NCI-H1092 (cell line): ENCODE results near the gene MAPKAP1.

Experiments used
- DNase-seq: peaks from one replicate; lab custom pipeline; 2025; lab: John Stamatoyannopoulos, UW

MAPKAP1 gene

DNA sequence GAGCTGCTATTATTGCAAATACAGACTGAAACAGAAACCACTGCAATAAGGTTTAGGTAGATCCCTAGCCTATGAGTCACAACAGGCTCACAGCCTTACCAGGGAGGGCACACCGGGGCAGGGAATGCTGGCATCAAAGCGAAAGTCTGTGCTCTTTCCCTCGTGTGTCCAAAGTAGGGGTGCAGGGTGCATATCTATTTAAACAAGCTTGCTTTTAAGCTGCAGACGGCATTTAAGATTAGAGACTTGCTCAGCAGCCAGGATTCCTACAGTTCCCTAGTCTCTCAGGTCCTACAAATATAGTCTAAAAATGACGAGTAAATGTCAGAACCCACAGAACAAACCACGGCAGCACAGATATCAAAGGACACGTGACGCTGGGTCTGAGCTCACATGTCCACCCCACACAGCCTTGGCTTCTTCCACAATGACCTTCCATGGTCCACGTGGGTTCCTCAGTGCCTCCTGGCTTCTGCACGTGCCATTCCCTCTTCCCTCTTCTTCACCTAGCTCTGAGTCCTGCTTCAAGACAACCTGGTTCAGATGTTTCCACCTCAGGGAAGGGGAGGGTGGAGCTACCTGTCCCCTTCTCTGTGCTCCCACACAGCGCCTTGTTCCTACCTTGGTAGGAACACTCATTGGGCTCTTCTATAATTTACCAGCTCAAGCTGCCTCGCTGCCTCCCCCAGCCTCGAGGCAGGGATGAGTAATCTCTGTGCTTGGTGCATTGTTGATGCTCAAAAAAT lies 193.2 kb downstream of the MAPKAP1 start:
- DNase-seq: no peak

DNA sequence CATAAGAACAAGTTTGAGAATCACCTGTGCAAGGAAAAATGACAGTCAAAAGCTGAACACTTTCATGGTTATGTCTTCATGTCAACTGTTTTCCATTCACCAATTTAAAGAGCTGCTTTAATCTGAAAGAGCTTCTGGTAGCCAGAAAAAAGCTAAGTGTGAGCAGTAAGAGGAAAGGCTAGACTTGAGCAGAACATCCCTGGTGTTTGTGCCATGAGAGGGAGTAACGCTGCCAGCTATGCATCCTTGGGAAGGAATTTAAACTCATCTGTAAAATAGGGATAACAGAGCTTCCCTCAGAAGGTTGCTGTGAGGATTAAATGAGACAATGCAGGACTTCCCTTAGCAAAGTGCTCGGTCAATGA lies 193.7 kb downstream of the MAPKAP1 start:
- no peak for DNase-seq

DNA sequence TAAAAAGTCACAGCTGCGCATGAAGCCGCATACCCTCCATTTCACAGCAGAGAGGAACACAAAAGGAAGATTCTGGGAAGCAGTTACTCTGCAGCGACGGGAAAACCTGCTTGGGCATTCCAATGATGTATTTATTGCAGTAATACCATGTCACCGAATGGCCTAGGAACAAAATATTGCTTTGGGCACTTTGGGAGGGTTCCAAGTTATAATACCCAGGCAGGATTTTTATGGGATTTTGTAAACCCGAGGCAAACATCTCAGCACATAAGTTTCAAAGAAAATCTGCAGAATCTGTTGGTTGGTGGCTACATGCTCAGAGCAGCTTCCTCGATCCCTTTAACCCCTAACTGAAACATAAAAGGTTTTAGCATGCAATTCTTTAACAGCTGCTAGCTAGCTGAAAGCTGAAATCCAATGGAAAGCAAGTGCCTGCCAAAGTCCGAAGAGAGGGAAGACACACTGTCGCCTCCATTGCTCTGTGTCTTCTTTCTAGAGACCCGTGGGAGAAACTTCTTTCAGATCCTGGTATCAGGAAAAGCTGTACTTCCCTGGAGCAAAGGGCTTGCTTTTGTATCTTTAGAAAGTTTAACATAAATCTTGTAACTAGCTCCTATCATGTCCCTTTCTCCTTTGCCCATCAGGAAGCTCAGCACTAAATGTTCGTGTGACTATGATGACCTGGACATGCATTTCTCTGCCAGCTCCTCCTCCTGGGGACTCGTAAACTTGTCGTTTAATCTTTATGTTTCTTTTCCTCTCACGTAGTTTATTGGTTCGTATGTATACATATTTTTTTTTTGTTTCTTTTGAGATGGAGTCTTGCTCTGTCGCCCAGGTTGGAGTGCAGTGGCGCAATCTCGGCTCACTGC lies 195.0 kb downstream of the MAPKAP1 start:
- DNase-seq: no peak

DNA sequence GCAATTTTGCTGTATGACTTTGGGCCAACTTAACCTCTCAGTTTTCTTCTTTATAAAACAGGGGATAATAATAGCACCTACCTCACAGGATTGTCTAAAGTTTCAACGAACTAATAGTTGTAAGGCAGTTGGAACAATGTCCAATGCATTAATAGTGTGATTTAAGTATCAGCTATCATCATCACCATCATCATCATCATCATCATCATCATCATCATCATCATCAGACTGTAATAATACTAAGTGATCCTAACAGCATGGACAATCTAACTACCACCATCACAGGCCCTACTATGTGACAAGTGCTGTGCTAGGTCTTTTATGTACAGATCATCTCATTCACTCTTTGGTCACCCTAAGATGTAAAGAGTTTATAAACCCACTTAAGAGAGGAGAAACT lies 196.0 kb downstream of the MAPKAP1 start:
- DNase-seq: no peak

DNA sequence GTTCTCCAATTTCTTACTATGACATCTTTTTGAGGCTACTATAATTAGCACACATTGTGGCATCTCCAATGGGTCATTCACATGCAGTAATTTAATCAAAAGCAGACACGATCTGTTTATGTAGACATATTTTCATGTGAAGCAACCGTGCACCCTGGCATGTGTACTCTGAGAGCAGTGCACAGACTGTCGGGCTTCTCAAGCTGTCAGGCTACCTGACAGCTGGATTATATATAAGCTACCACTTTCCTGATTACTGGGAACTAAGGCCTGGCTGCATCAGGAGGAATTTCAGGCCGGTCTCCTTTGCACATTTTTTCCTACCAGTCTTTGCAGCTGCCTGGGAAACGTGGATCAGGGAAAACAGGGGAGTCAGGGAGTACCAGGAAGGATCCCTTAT lies 197.5 kb downstream of the MAPKAP1 start:
- DNase-seq: no peak

DNA sequence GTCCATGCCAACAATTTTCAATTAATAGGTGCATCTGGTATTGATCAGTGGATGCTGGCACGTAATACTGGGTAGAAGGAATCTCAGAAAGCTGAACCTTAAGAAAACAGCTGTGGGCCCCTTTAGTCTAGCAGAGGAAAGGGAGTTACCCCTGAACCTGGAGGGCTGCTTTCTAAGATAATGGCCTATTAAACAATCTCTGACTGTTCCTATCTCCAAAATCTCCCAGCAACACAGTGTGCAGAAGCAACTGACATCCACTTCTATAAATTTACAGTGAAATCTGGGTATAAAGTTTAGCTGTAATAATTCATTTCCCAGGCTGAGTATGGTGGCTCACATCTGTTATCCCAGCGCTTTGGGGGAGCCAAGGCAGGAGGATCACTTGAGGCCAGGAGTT lies 198.8 kb downstream of the MAPKAP1 start:
- no peak for DNase-seq

DNA sequence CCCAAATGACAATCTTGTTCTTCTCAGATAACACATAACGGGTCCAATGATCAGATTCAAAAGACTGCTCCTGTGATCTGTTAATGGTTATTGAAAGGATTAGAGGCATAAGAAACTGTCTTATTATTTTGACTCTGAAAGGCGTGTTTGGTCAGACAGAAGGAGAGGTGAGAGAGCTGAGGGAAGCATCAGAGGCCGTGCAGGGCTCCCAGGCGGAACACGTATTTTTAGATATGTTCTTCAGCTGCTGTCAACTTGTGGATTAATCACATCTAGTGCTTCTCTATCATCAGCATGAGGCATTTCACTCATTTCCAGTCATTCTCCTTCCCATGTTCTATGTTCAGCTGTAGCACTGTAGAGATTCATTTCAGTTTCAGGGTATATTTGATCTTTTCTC lies 199.8 kb downstream of the MAPKAP1 start:
- no peak for DNase-seq

DNA sequence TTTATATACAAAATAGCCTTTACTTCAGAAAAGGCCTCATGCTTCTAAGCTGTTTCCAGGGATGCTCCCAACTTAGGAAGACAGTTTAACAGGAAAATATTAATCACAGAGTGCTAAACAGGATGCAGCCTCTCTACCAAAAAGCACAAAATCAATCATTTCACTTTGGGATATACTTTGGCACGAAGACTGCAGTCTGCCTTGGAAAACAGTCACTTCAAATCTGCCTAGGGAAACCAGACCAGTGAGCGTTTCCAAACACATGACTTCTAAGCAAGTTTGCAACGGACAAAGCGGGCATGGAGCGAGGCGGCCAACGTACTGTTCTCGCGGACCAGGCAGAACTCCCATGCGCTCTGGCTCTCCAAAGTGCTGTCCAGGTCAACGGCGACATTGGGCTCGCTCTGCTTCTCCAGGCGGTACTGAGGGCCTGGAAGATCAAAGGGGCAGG lies 201.0 kb downstream of the MAPKAP1 start:
- DNase-seq: no peak

DNA sequence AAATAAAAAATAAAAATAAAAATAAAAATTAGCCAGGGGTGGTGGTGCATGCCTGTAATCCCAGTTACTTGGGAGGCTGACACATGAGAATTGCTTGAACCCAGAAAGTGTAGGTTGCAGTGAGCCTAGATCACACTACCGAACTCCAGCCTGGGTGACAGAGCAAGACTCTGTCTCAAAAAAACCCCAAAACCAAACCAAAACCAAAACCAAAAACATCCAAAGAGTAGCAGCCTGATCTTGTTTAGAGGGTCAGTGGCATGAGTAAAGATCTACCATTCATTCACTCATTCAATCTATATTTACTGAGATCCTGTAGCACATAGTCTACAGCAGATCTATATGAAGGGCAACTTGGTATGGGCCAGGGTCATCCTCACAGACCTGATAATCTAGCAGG lies 202.4 kb downstream of the MAPKAP1 start:
- no peak for DNase-seq

DNA sequence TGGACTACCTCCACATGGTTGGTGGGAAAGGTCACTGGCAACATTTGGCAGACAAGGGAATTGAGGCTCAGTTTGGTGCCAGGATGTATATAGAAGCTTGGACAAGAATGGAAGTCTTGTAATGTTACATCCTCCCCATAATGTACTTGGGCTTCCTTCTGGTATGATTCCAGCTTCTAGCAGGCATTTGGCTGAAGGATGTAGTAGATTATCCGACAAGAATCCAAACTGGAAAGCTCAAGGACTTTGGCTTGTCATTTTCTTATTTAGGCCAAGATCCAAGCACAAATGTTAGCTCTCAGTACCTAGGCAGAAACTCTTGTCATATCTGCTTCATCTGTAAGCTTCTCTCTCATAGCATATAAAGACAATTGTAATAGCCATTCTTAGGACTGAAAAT lies 209.1 kb downstream of the MAPKAP1 start:
- no peak for DNase-seq

DNA sequence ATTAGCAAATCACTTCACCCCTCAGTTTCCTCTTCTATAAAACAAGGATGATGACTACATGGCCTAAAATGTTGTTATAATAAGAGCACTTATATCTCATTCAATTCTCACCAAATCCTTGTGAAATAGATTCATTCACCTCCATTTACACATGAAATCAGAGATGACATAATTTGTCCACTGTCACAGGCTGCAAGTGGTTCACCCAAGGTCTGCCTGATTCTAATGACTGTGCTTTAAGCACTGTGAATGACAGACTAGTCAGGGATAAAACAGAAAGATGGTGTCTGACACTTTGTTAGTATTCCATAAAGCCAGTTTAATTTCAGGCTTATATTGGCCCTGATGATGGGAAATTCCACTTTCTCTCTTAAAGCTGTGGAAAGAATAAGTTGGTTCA lies 209.5 kb downstream of the MAPKAP1 start:
- DNase-seq: no peak

DNA sequence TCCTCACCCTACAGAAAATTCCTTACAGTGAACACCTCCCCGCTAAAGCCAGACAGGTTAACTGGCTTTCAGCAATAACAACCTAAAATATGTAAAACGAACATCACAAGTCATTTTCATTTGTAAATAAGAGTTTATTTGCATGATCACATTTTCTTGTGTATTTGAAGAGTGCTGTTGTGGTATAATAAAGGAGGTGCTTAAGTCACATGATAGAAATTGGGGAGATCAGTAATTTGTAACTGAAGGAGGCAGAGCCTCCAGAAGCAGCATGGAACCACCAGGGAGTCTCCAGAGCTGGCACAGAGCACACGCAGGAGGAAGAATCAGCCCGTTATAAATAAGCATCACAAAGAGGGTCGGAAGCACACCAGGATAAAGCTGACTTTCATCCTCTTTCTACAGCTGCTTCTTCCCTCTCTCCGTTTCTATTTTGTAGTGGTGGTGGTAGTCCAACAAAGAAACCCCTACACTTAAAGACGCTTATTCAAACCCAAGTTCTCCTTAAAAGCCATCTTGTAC lies 210.6 kb downstream of the MAPKAP1 start:
- DNase-seq: no peak

DNA sequence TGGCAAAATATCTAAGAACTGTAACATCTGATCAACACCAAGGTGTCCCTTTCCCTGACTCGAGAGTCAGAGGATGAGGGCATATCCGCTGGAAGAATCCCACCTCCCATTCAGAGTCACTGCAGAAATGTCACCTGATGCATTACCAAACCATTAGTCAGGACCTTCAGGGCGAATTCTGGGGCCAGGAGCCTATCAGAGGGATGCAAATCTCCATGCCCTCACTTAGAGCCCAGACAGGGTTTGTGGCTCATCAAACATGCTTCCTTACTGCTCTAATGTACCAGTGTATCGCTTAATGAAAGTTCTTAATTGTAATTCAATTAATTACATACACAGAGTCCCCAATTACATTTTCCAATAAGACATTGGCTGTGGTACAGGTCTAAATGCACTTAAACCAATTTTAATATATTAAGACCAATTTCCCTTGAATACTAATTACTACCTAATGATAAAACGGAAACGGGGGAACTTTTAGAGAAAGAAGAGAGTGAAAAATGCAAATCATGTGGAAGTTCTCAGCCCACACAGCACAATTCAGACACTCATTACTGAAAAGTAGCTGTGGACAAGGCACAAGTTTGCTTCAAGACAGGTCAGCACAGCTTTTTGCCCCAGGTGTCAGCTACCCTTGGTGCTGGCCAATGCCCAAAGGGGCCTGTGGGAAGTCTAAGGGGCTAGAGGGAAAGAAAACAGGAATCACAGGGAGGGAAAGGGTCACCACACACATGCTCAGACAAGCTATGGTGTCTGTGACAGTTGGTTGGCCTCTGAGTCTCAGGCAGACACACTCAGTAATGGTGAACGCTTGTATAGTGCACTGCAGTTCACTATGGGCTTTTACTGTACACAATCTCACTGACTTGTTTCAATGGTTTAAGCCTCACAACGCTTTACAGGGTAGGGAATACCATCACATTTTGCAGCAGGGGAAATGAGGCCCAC lies 211.6 kb downstream of the MAPKAP1 start:
- DNase-seq: no peak

DNA sequence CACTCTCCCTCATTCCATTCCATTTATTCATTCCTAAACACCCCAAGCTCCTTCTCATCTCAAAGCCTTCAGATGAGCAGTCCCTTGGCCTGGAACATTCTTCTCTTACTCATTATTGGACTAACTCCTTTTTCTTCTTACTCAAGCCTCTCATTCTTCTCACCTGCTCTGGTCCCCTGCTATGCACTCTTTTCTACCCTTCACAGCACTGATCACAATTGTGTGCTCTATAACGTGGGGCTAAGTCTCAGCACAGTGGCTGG lies 212.4 kb downstream of the MAPKAP1 start:
- no peak for DNase-seq

DNA sequence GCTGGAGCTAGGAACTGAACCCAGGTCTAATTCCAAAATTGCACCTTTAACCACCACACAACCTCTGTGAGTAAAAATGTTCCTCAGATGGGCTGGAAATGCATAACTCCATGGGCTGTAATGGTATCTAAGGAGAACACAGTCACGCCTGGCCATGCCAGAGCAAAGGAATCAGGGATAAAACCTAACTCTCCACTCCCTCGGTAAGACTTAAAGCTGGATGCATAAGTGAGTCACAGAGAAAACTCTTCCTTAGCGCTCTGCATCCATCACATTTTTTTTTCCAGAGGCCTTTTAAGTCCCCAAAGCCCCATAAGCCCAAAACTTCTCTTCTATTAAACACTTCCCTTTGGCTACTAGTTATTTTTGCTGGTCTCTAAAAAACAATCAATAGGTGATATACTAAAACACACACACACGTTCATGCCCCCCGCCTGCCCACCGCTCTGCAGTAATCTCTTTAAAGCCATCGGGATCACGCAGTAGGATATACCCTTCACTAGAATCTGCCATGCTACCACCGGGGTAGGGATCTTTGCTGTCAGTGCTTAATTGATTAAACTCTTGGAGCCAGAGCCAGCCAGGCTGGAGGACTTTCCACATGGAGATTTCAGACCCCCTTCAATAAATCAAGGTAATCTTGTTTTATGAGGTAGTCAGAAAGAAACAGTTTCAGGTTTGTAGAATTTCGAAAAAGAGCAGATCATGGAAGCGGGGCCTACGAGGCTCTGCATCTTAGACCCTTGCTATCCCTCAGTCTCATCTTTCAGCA lies 212.9 kb downstream of the MAPKAP1 start:
- no peak for DNase-seq

DNA sequence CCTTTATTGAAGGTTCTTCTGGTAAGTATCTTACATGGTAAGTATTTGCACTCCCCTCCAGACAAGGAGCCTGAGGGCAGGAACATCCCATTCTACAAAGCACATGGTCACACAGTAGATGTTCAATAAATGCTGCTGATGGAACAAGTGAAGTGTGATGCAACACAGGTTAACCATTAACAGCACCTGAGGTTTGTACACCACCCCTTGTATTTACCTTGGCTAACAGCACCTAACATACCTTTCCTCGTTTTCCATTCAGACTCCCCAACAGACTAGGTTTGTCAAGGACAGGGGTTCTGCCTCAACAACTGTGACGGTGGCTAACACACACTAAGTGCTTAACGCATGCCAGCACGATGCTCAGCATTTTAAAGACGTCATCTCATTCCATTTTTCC lies 213.6 kb downstream of the MAPKAP1 start:
- no peak for DNase-seq

DNA sequence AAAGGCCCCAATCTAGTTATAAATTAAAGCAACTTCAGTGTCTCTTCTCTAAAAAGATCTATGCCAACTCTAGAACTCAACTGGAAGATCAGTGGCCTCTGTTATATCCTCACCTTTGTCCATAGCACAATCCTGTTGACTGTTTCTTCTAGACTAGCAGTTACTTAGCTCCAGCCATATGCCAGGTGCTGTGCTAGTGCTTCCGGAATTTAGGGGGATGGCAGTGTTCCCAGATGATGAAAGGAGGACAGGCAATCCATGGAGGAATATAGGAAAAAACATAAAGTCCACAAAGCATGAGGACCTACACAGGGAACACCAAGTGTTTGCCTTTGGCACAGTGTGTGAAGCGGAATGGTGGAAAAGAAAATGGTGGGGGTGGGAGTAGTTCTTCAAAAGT lies 214.3 kb downstream of the MAPKAP1 start:
- DNase-seq: peak; percentile 64

DNA sequence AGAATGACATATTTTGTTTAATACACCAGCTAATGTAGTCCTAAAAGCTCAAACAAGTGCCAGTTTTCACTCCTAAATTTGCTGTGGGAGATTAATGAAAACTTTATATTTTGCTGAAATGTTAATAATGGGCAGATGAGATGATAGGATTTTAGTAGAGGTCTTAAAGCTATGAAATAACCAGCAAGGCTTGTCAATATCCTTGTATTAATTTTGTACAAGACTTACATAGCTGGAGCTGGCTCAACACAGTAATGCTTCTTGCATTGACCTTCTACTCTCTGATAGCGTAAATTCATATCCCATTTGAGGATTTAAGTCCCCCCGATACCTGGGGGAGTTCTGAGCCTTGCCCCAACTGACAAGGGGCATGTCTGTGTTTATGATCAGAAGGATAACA lies 219.2 kb downstream of the MAPKAP1 start:
- no peak for DNase-seq

DNA sequence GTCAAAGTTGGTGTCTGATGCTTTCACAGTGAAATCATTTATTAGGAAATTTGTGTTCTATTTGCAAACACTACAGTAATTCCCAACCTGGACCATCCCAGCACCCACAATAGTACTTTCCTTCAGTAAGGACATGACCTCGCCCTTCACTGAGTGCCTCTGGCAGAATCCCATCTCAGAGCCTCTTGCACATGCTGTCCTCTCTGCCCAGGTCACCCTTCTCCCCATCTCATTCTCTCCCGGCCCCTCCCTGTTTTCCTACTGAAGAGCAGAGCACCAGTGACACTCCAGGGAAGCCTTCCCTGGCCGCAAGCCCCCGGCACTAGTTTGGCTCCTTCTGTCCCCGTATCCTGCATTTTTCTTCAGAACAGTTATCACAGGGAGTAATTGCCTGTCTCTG lies 220.4 kb downstream of the MAPKAP1 start:
- no peak for DNase-seq

DNA sequence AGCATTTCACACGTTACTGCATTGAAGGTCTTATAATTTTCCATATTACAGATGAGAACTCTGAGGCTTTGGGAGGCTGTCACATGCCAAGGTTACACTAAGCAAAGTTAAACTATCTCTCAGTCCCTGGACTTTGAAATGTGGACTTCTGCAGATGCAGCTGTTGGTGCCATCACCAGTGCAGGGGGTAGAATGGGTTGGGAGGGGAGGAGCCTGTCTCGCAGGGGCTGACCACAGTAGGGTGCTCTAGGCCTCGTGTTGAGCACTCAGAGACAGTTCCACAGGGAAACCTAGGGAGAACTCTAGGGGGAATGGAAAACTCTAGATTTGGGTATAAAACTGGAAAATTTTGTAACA lies 220.9 kb downstream of the MAPKAP1 start:
- no peak for DNase-seq

DNA sequence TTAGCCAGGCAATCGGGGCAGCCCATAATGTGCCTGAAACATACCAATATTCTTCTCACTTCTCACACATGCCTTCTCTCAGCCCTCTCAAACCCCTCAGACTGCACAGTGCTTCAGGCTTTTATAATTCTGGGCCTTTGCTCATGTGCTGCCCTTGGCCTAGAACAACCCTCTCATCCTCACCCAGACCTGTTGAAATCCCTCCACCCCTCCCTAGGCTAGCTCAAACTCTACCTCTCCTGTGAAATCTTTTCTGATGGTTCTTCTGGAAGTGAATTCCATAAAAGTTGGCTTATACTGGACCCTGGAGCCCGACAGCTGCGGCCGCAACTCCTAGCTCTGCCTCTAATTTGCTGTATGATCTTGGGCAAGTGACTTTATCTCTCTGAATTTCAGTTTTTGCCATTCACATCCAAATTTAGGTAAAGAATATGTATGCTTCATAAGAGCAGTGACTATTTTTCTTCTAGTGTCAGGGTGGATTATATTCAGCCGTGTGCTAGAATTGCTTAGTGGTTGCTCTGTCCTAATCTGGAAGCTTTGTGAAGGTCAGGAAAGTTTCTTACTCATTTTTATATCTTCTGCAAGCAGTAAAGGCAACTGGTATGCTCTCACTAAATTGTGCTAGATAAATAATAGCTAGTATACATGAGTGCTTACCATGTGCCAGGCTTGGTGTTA lies 221.4 kb downstream of the MAPKAP1 start:
- DNase-seq: no peak
